OCI-LY1 (cell line): ENCODE data around the gene MED27.

ENCODE experiments used
- H2AFZ ChIP-seq: fragments of 200-600 bp; sonication (generic), shearing (Covaris generic); 2 replicates; pipeline ENCODE4 v1.6.0; 2014; ENCODE audit warnings: antibody characterized with exemption, mild to moderate bottlenecking, low read length
- H3F3A ChIP-seq: fragments of 200-600 bp; sonication (generic), shearing (Covaris generic); 2 replicates; pipeline ENCODE4 v1.6.0; 2014; ENCODE audit warnings: mild to moderate bottlenecking, antibody characterized with exemption, low read length, moderate library complexity; ENCODE audit not compliant: insufficient read depth
- H3K27ac ChIP-seq: fragments of 200-600 bp; sonication (generic); 2 replicates; pipeline ENCODE4 v1.5.1; 2014; ENCODE audit warnings: low read length, mixed run types, mild to moderate bottlenecking, low read depth; ENCODE audit not compliant: poor library complexity, severe bottlenecking
- H3K27me3 ChIP-seq: fragments of 200-600 bp; sonication (generic); 2 replicates; pipeline ENCODE4 v1.6.0; 2014; ENCODE audit warnings: antibody characterized with exemption, mild to moderate bottlenecking, low read length, moderate library complexity; ENCODE audit not compliant: insufficient read depth
- H3K36me3 ChIP-seq: fragments of 200-600 bp; sonication (generic); 2 replicates; pipeline ENCODE4 v1.6.1; 2014; ENCODE audit warnings: mild to moderate bottlenecking, antibody characterized with exemption, low read length, moderate library complexity, mixed read lengths; ENCODE audit not compliant: insufficient read depth
- H3K4me1 ChIP-seq: fragments of 200-600 bp; sonication (generic); 2 replicates; pipeline ENCODE4 v1.5.1; 2014; ENCODE audit warnings: mild to moderate bottlenecking, low read length, moderate library complexity; ENCODE audit not compliant: insufficient read depth, severe bottlenecking
- H3K4me2 ChIP-seq: fragments of 200-600 bp; sonication (generic), shearing (Covaris generic); 2 replicates; pipeline ENCODE4 v1.6.1; 2014; ENCODE audit warnings: low read length
- H3K4me3 ChIP-seq: fragments of 200-600 bp; sonication (generic); 2 replicates; pipeline ENCODE4 v1.5.1; 2014; ENCODE audit warnings: low read length, low read depth, mild to moderate bottlenecking, mixed read lengths; ENCODE audit not compliant: poor library complexity, severe bottlenecking
- H3K79me2 ChIP-seq: fragments of 200-600 bp; shearing (Covaris generic); 2 replicates; pipeline ENCODE4 v1.6.1; 2016; ENCODE audit warnings: mixed run types, low read length, mixed read lengths; ENCODE audit not compliant: insufficient read depth
- H3K9ac ChIP-seq: fragments of 200-600 bp; sonication (generic), shearing (Covaris generic); 2 replicates; pipeline ENCODE4 v1.6.1; 2014; ENCODE audit warnings: mild to moderate bottlenecking, low read length, mixed read lengths
- H3K9me2 ChIP-seq: fragments of 200-600 bp; sonication (generic), shearing (Covaris generic); 2 replicates; pipeline ENCODE4 v1.6.1; 2014; ENCODE audit warnings: low read depth, mild to moderate bottlenecking, low read length, mixed read lengths
- H3K9me3 ChIP-seq: fragments of 200-600 bp; shearing (Covaris generic); 2 replicates; pipeline ENCODE4 v1.6.1; 2014; ENCODE audit warnings: low read length, mixed read lengths
- H4K20me1 ChIP-seq: fragments of 200-600 bp; sonication (generic), shearing (Covaris generic); 2 replicates; pipeline ENCODE4 v1.6.0; 2016; ENCODE audit warnings: mild to moderate bottlenecking, low read length; ENCODE audit not compliant: insufficient read depth
- CTCF ChIP-seq: fragments of 200-600 bp; sonication (generic), shearing (Covaris generic); IDR thresholded peaks from 2 replicates; pipeline ENCODE4 v1.5.1; 2017; ENCODE audit warnings: mild to moderate bottlenecking, antibody characterized with exemption, low read length, moderate library complexity, mixed read lengths
- EZH2 ChIP-seq: fragments of 200-600 bp; sonication (generic), shearing (Covaris generic); IDR thresholded peaks from 2 replicates; pipeline ENCODE4 v1.8.0; 2017; ENCODE audit warnings: borderline replicate concordance, mixed run types, mild to moderate bottlenecking, antibody characterized with exemption, low read length, moderate library complexity, mixed read lengths

MED27 gene

GRCh38 chr9:131823701-131824146 is 255.9 kb downstream of the MED27 start:
- TF ChIP-seq CTCF, result no peak
- TF ChIP-seq EZH2, result no peak
- H3K4me3 ChIP-seq, result no peak overlapping the region
- H3K27me3 ChIP-seq, result no peaks in the 10 kb centered on the region

GRCh38 chr9:131818089-131818488 is 261.6 kb downstream of the MED27 start:
- Histone ChIP-seq H3K9me3 (no peaks in the 10 kb centered on the region), H3K4me2 (no peak overlapping the region), H3F3A (no peaks in the 10 kb centered on the region), H3K27ac (no peak overlapping the region), H3K9ac (no peak overlapping the region), H3K4me1 (no peaks in the 10 kb centered on the region), H3K4me3 (no peak overlapping the region), H4K20me1 (no peaks in the 10 kb centered on the region), H3K79me2 (no peaks in the 10 kb centered on the region), H3K27me3 (0 out of 2 replicates have a peak, but pooled peaks cover 3% of the 10 kb centered on the region), H2AFZ (no peak overlapping the region), H3K9me2 (no peaks in the 10 kb centered on the region), H3K36me3 (no peaks in the 10 kb centered on the region)
- TF ChIP-seq EZH2 (no peak), CTCF (no peak)

More at GRCh38 chr9:131823701-131824146, 255.9 kb downstream of the MED27 start:
- Histone ChIP-seq H3K36me3 (no peaks in the 10 kb centered on the region), H2AFZ (no peak overlapping the region), H3K4me2 (no peak overlapping the region), H3K9me2 (no peaks in the 10 kb centered on the region), H3K9ac (no peak overlapping the region), H3F3A (no peaks in the 10 kb centered on the region), H4K20me1 (no peaks in the 10 kb centered on the region), H3K4me1 (no peaks in the 10 kb centered on the region), H3K79me2 (no peaks in the 10 kb centered on the region), H3K27ac (no peak overlapping the region), H3K9me3 (no peaks in the 10 kb centered on the region)

- Histone ChIP-seq H3K27ac (no peak overlapping the region), H3K36me3 (no peaks in the 10 kb centered on the region), H3K9me2 (no peaks in the 10 kb centered on the region), H2AFZ (no peak overlapping the region), H3F3A (no peaks in the 10 kb centered on the region), H3K4me2 (no peak overlapping the region), H3K4me3 (no peak overlapping the region), H3K9me3 (no peaks in the 10 kb centered on the region), H3K27me3 (0 out of 2 replicates have a peak, but pooled peaks cover 3% of the 10 kb centered on the region), H4K20me1 (no peaks in the 10 kb centered on the region), H3K4me1 (no peaks in the 10 kb centered on the region), H3K9ac (no peak overlapping the region), H3K79me2 (no peaks in the 10 kb centered on the region)
- TF ChIP-seq EZH2 (no peak), CTCF (no peak)
These were observed 262.0 kb downstream of the MED27 start for GRCh38 chr9:131817627-131818026.
